ENCODE data around the gene PKN2. TPM values are rescaled to one million over a fixed set of nuclear protein-coding genes. Genes with fewer than 3 reads are reported as not detected.

PKN2 gene
- total RNA-seq, 1 donor from 2014 or later = 51.4 TPM

DNA sequence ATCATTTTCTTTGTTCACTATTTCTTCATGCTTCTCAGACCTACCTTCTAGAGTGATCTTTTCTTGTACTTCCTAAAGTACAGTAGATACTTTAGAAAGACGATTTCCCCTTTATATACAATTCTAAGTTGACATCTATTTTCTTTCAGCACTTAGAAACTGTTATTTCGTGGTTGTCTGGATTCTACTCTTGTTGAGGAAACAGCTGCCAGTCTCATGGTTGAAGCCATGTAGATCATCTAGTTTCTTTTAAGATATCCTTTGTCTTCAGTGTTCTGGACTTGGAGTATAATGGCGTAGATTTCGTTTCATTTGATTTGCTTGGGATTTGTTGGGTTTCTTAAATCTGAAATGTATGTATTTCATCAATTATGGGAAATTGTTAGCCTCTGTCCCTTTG, 67.6 kb downstream of the PKN2 start:
- Histone ChIP-seq H3K27me3 (ENCODE audit: low read depth) (no peaks in the 10 kb centered on the region), H3K9me3 (no peaks in the 10 kb centered on the region), H3K4me1 (no peaks in the 10 kb centered on the region), H3K27ac (no peak overlapping the region), H3K36me3 (no peaks in the 10 kb centered on the region), H3K4me3 (no peak overlapping the region)
- no peak for TF ChIP-seq CTCF (IDR thresholded peaks at IDR 0.05)
- no peak for ATAC-seq
- intact Hi-C loops (cut with DNase I) = no loop called here
- no peak for DNase-seq

DNA sequence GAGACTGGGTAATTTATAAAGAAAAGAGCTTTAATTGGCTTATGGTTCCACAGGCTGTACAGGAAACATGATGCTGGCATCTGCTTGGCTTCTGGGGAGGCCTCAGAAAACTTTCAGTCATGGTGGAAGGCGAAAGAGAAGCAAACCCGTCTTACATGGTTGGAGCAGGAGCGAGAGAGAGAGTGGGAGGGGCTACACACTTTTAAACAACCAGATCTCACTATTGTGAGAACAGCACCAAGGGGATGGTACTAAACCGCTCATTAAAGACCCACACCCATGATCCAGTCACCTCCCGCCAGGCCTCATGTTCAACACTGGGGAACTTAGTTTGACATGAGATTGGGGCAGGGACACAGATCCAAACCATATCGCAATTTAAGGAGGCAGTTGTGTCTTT, 69.4 kb downstream of the PKN2 start:
- ATAC-seq = no peak

GRCh38 chr1:88763649-88764406, 79.8 kb downstream of the PKN2 start:
- TF ChIP-seq CTCF (IDR thresholded peaks at IDR 0.05) = no peak
- no peaks in the 10 kb centered on the region for H3K4me1 ChIP-seq
- H3K4me3 ChIP-seq = no peak overlapping the region
- H3K9me3 ChIP-seq = no peaks in the 10 kb centered on the region
- ATAC-seq (no peak), DNase-seq (no peak)
- H3K27ac ChIP-seq = no peak overlapping the region
- intact Hi-C loops (cut with DNase I) = no loop called here
- H3K36me3 ChIP-seq = peaks cover 12% of the 10 kb centered on the region
- no peaks in the 10 kb centered on the region for H3K27me3 ChIP-seq (ENCODE audit: low read depth)

More for the DNA sequence above, 69.4 kb downstream of the PKN2 start:
- DNase-seq = no peak
- no peak for TF ChIP-seq CTCF (IDR thresholded peaks at IDR 0.05)
- H3K9me3 ChIP-seq = no peaks in the 10 kb centered on the region
- no peaks in the 10 kb centered on the region for H3K27me3 ChIP-seq (ENCODE audit: low read depth)
- H3K4me1 ChIP-seq = no peaks in the 10 kb centered on the region
- H3K36me3 ChIP-seq = no peaks in the 10 kb centered on the region
- H3K27ac ChIP-seq = no peak overlapping the region
- intact Hi-C loops (cut with DNase I) = no loop called here
- H3K4me3 ChIP-seq = no peak overlapping the region

GRCh38 chr1:88768187-88768586, 84.1 kb downstream of the PKN2 start:
- ATAC-seq = no peak

DNA sequence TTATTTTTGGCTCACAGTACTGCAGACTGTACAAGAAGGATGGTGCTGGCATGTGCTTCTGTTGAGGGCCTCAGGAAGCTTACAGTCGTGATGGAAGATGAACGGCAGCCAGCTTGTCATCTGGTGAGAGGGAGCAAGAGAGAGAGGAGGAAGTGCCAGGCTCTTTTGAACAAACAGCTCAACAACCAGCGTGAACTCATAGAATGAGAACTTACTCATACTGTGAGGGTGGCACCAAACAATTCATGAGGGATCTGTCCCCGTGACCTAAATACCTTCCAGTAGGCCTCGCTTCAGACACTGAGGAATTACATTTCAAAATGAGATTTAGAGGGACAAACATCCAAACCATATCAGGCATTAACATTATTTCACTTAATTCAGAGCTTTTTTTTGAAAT, 84.7 kb downstream of the PKN2 start:
- Histone ChIP-seq H3K36me3 (peaks cover 35% of the 10 kb centered on the region), H3K4me1 (no peaks in the 10 kb centered on the region), H3K4me3 (no peak overlapping the region), H3K27me3 (ENCODE audit: low read depth) (no peaks in the 10 kb centered on the region), H3K27ac (no peak overlapping the region), H3K9me3 (no peaks in the 10 kb centered on the region)
- TF ChIP-seq CTCF (IDR thresholded peaks at IDR 0.05) = no peak
- intact Hi-C loops (cut with DNase I) = no loop called here
- DNase-seq (no peak), ATAC-seq (no peak)

More at GRCh38 chr1:88768187-88768586, 84.1 kb downstream of the PKN2 start:
- DNase-seq = no peak
- TF ChIP-seq CTCF (IDR thresholded peaks at IDR 0.05) = no peak
- H3K27ac ChIP-seq = no peak overlapping the region
- no peaks in the 10 kb centered on the region for H3K4me1 ChIP-seq
- H3K9me3 ChIP-seq = no peaks in the 10 kb centered on the region
- intact Hi-C loops (cut with DNase I) = no loop called here
- no peaks in the 10 kb centered on the region for H3K27me3 ChIP-seq (ENCODE audit: low read depth)
- H3K36me3 ChIP-seq = peaks cover 29% of the 10 kb centered on the region
- H3K4me3 ChIP-seq = no peak overlapping the region
